Panc1 (cell line): ENCODE data around the gene CLHC1. TPM values are rescaled to one million over a fixed set of nuclear protein-coding genes. Genes with fewer than 3 reads are reported as not detected.
"Not testable (repeated sequence)": the region's sequence is repeated elsewhere in the genome, so short reads cannot be mapped to it uniquely, and the experiment has no call there.

Experiments used
- ATAC-seq: fragments of 200-7000 bp; cut with Tn5 transposase; 2 replicates; pipeline ENCODE4 v1.9.1; 2020; ENCODE audit warnings: mild to moderate bottlenecking, moderate library complexity
- BruUV-seq: library from RNA; stranded (reverse); fragments of 400-500 nt; replicated peaks from 2 replicates; lab custom pipeline; 2021; lab: Mats Ljungman, UMichigan
- CTCF ChIA-PET: fragments of 300-600 bp; sonication (Branson Sonifier 250); formaldehyde crosslinking; loops from one replicate; lab custom pipeline; 2022; ENCODE audit warnings: antibody characterized with exemption; lab: Charles Lee
- POLR2A ChIA-PET: fragments of 300-600 bp; sonication (Branson Sonifier 250); formaldehyde crosslinking; loops from one replicate; lab custom pipeline; 2022; ENCODE audit warnings: antibody characterized with exemption; lab: Charles Lee
- DNase-seq: peaks from one replicate; pipeline ENCODE4 v3.0.0-alpha.2; 2010; ENCODE audit warnings: low read depth, low spot score
- H3K27ac ChIP-seq: 2 replicates; pipeline ENCODE4 v1.5.1; 2011; ENCODE audit warnings: mild to moderate bottlenecking, low read length, inconsistent platforms
- H3K27me3 ChIP-seq: fragments of 200-500 bp; sonication (Bioruptor generic); 2 replicates; pipeline ENCODE4 v1.6.0; 2014; ENCODE audit warnings: low read length, inconsistent platforms; ENCODE audit not compliant: control insufficient read depth, insufficient read depth
- H3K36me3 ChIP-seq: fragments of 200-500 bp; sonication (Bioruptor generic); 2 replicates; pipeline ENCODE4 v1.5.1; 2014; ENCODE audit warnings: inconsistent platforms, mild to moderate bottlenecking, low read length, moderate library complexity; ENCODE audit not compliant: control insufficient read depth, insufficient read depth
- H3K4me1 ChIP-seq: 2 replicates; pipeline ENCODE4 v1.5.1; 2011; ENCODE audit warnings: inconsistent platforms, mild to moderate bottlenecking, low read length, moderate library complexity; ENCODE audit not compliant: control insufficient read depth, insufficient read depth
- H3K4me3 ChIP-seq, 2 experiments: 2 replicates each; pipeline ENCODE4 v1.5.1; 2011 to 2012; ENCODE audit warnings: low read depth in 2 of 2, low read length in 2 of 2, mild to moderate bottlenecking in 2 of 2, inconsistent platforms in 1 of 2, moderate library complexity in 1 of 2
- H3K9me3 ChIP-seq: fragments of 200-500 bp; sonication (Bioruptor generic); 2 replicates; pipeline ENCODE4 v1.5.1; 2014; ENCODE audit warnings: low read depth, mild to moderate bottlenecking, inconsistent platforms, low read length, moderate library complexity; ENCODE audit not compliant: control insufficient read depth, insufficient read depth
- CTCF ChIP-seq: fragments of 450-650 bp; IDR thresholded peaks from 2 replicates; pipeline ENCODE4 v1.5.1; 2017; ENCODE audit warnings: mild to moderate bottlenecking
- POLR2AphosphoS5 ChIP-seq: IDR thresholded peaks from 2 replicates; pipeline ENCODE4 v1.6.1; 2012; ENCODE audit warnings: mild to moderate bottlenecking, low read depth, low read length, moderate library complexity
- REST ChIP-seq, 2 experiments: IDR thresholded peaks; 2 replicates each; pipeline ENCODE4 v1.6.1; 2011 to 2012; ENCODE audit warnings: low read depth in 2 of 2, control low read depth in 1 of 2, low read length in 1 of 2, mild to moderate bottlenecking in 1 of 2, moderate library complexity in 1 of 2; ENCODE audit not compliant: insufficient read depth in 1 of 2
- SIN3A ChIP-seq: IDR thresholded peaks from 2 replicates; pipeline ENCODE4 v1.6.1; 2012; ENCODE audit warnings: low read depth, mild to moderate bottlenecking, low read length, moderate library complexity, borderline replicate concordance; ENCODE audit not compliant: insufficient read depth
- TCF7L2 ChIP-seq: IDR thresholded peaks from 2 replicates; pipeline ENCODE4 v1.6.1; 2011; ENCODE audit warnings: mild to moderate bottlenecking, low read depth, low read length, inconsistent platforms
- in situ Hi-C: cut with HindIII; loops from 2 replicates; pipeline ENCODE4 v1.10.0; 2016; ENCODE audit warnings: low sequenced_read_pairs, low pct_unique_long_range_greater_than_20kb
- intact Hi-C: fragments of 100-400 bp; cut with micrococcal nuclease; formaldehyde crosslinking; loops from one replicate; pipeline ENCODE4 v1.10.0; 2022; ENCODE audit not compliant: unreplicated experiment
- total RNA-seq: library from RNA; stranded (reverse); gene quantifications from one replicate; pipeline ENCODE4 v1.2.1, GENCODE V29; 2021; ENCODE audit not compliant: unreplicated experiment

Gene CLHC1
- total RNA-seq, 1 experiment from 2014 or later: 3.6 TPM

- no peak overlapping the region for H3K27ac ChIP-seq
- no peak for DNase-seq
- no peaks in the 10 kb centered on the region for H3K9me3 ChIP-seq
- no TSS peak for BruUV-seq
- TF ChIP-seq POLR2AphosphoS5: no peak
- TF ChIP-seq CTCF: no peak
- TF ChIP-seq TCF7L2: no peak
- TF ChIP-seq SIN3A: no peak
- TF ChIP-seq REST (IDR thresholded peaks at IDR 0.05; ENCODE audit: insufficient read depth in 1 of 2, low read depth in 2 of 2, low read length in 1 of 2): no peak
- no peak overlapping the region for H3K4me3 ChIP-seq
- intact Hi-C loops: no loop called here
- peaks cover 12% of the 10 kb centered on the region; the same call in 1 of the 2 replicates for H3K36me3 ChIP-seq
- POLR2A ChIA-PET: no interaction called here
- CTCF ChIA-PET: no interaction called here
- in situ Hi-C loops: no loop called here
- ATAC-seq: no peak
- H3K27me3 ChIP-seq: no peaks in the 10 kb centered on the region
- H3K4me1 ChIP-seq: no peaks in the 10 kb centered on the region
These were observed 13.3 kb upstream of the CLHC1 start for GRCh38 chr2:55245411-55245810.

DNA sequence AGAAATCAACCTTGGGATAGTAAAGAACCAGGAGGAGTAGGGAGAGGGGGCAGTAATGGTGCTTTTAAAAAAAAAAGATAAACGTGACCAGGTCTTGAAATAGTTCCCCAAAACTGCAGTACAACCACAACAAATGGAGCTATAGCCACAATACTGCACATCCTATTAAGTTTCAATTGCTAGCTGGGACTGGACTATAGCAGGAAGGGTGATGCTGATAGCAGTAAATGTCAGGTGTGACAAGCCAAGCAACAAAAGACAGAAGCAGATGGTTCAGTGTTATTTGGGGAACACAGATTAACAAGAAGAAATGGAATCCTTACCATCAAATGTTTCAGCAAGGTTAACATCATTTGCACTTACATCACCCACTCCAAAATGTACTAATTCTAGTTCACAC is 10.5 kb upstream of the CLHC1 start:
- DNase-seq (no peak), ATAC-seq (no peak)
- Histone ChIP-seq H3K27me3 (no peaks in the 10 kb centered on the region), H3K36me3 (peaks cover 12% of the 10 kb centered on the region; the same call in 1 of the 2 replicates), H3K4me1 (no peaks in the 10 kb centered on the region), H3K4me3 (no peak overlapping the region), H3K27ac (no peak overlapping the region), H3K9me3 (no peaks in the 10 kb centered on the region)
- TF ChIP-seq TCF7L2 (no peak), POLR2AphosphoS5 (no peak), REST (IDR thresholded peaks at IDR 0.05; ENCODE audit: insufficient read depth in 1 of 2, low read depth in 2 of 2, low read length in 1 of 2) (no peak)
- no TSS peak for BruUV-seq
- POLR2A ChIA-PET: no interaction called here
- in situ Hi-C loops: no loop called here
- intact Hi-C loops: no loop called here
- CTCF ChIA-PET: no interaction called here

- BruUV-seq, H3K4me1 ChIP-seq, H3K27me3 ChIP-seq, DNase-seq, in situ Hi-C loops, H3K9me3 ChIP-seq, intact Hi-C loops, ATAC-seq, H3K27ac ChIP-seq, POLR2A ChIA-PET, H3K4me3 ChIP-seq: not testable (repeated sequence)
- CTCF ChIA-PET: interaction anchor here (0.7 kb wide), 1 partner anchor 18 kb away, joined by 6 read pairs; no protein-coding TSS in a partner anchor
- peaks cover 17% of the 10 kb centered on the region; the same call in 1 of the 2 replicates for H3K36me3 ChIP-seq
These were observed 9.5 kb upstream of the CLHC1 start for GRCh38 chr2:55241582-55241981.
